H9 (cell line): ENCODE measurements around the gene NEAT1. TPM values are rescaled to one million over a fixed set of nuclear protein-coding genes. Genes with fewer than 3 reads are reported as not detected.

Experiments
- DNase-seq: peaks from one replicate; pipeline ENCODE4 v3.0.0-alpha.2; 2017
- H2AFZ ChIP-seq: one replicate; pipeline ENCODE4 v1.6.1; 2013; ENCODE audit warnings: mild to moderate bottlenecking, low read length, control low read depth, moderate library complexity
- H2AK5ac ChIP-seq: 2 replicates; pipeline ENCODE4 v1.6.1; 2013; ENCODE audit warnings: low read length, control low read depth, mixed read lengths; ENCODE audit not compliant: insufficient read length
- H2BK120ac ChIP-seq: one replicate; pipeline ENCODE4 v1.6.1; 2013; ENCODE audit warnings: low read depth, mild to moderate bottlenecking, low read length, control low read depth, inconsistent platforms; ENCODE audit not compliant: poor library complexity, severe bottlenecking
- H2BK12ac ChIP-seq: 2 replicates; pipeline ENCODE4 v1.6.1; 2013; ENCODE audit warnings: low read length, control low read depth, mixed read lengths, low read depth; ENCODE audit not compliant: insufficient read length
- H2BK15ac ChIP-seq: 2 replicates; pipeline ENCODE4 v1.6.1; 2013; ENCODE audit warnings: low read depth, low read length, control low read depth
- H2BK20ac ChIP-seq: one replicate; pipeline ENCODE4 v1.6.1; 2013; ENCODE audit warnings: low read depth, mild to moderate bottlenecking, low read length, control low read depth, inconsistent platforms; ENCODE audit not compliant: poor library complexity, severe bottlenecking
- H2BK5ac ChIP-seq: 2 replicates; pipeline ENCODE4 v1.6.1; 2013; ENCODE audit warnings: low read length, control low read depth, mixed read lengths; ENCODE audit not compliant: insufficient read length
- H3K14ac ChIP-seq: 2 replicates; pipeline ENCODE4 v1.6.1; 2013; ENCODE audit warnings: low read length, control low read depth; ENCODE audit not compliant: insufficient read depth
- H3K18ac ChIP-seq: 2 replicates; pipeline ENCODE4 v1.6.1; 2013; ENCODE audit warnings: low read depth, mild to moderate bottlenecking, mixed read lengths, low read length, control low read depth; ENCODE audit not compliant: insufficient read length
- H3K23ac ChIP-seq: 2 replicates; pipeline ENCODE4 v1.6.1; 2013; ENCODE audit warnings: low read length, control low read depth, mixed read lengths, low read depth; ENCODE audit not compliant: insufficient read length
- H3K23me2 ChIP-seq: 2 replicates; pipeline ENCODE4 v1.6.1; 2013; ENCODE audit warnings: low read depth, mild to moderate bottlenecking, mixed read lengths, low read length, control low read depth; ENCODE audit not compliant: insufficient read length, poor library complexity, severe bottlenecking
- H3K27ac ChIP-seq: 2 replicates; pipeline ENCODE4 v1.5.1; 2013; ENCODE audit warnings: low read length, control low read depth, mixed read lengths, low read depth; ENCODE audit not compliant: insufficient read length
- H3K27me3 ChIP-seq: 2 replicates; pipeline ENCODE4 v1.6.1; 2013; ENCODE audit warnings: low read length, control low read depth, inconsistent platforms; ENCODE audit not compliant: insufficient read depth
- H3K4ac ChIP-seq: 2 replicates; pipeline ENCODE4 v1.6.1; 2013; ENCODE audit warnings: low read depth, mild to moderate bottlenecking, control low read depth, inconsistent platforms, low read length, moderate library complexity
- H3K4me1 ChIP-seq: 2 replicates; pipeline ENCODE4 v1.6.1; 2013; ENCODE audit warnings: low read length, control low read depth, inconsistent platforms; ENCODE audit not compliant: insufficient read depth
- H3K4me2 ChIP-seq: 2 replicates; pipeline ENCODE4 v1.6.1; 2013; ENCODE audit warnings: low read length, control low read depth, mixed read lengths; ENCODE audit not compliant: insufficient read length, insufficient read depth
- H3K56ac ChIP-seq: 2 replicates; pipeline ENCODE4 v1.6.1; 2013; ENCODE audit warnings: low read depth, mild to moderate bottlenecking, mixed read lengths, low read length, control low read depth; ENCODE audit not compliant: insufficient read length
- H3K79me1 ChIP-seq: 2 replicates; pipeline ENCODE4 v1.6.1; 2013; ENCODE audit warnings: low read depth, mild to moderate bottlenecking, moderate library complexity, low read length, control low read depth, inconsistent platforms; ENCODE audit not compliant: insufficient read depth, poor library complexity, severe bottlenecking
- H3K79me2 ChIP-seq: 2 replicates; pipeline ENCODE4 v1.6.1; 2013; ENCODE audit warnings: low read length, control low read depth, inconsistent platforms; ENCODE audit not compliant: insufficient read depth
- H3K9ac ChIP-seq: 2 replicates; pipeline ENCODE4 v1.6.1; 2013; ENCODE audit warnings: low read length, control low read depth, mixed read lengths; ENCODE audit not compliant: insufficient read length; ENCODE audit errors: extremely low read depth
- H3K9me3 ChIP-seq: one replicate; pipeline ENCODE4 v1.6.1; 2013; ENCODE audit warnings: low read depth, low read length, inconsistent platforms; ENCODE audit not compliant: control insufficient read depth
- H3T11ph ChIP-seq: one replicate; pipeline ENCODE4 v1.6.1; 2013; ENCODE audit warnings: mild to moderate bottlenecking, low read length, control low read depth, inconsistent platforms
- H4K20me1 ChIP-seq: one replicate; pipeline ENCODE4 v1.6.1; 2013; ENCODE audit not compliant: control insufficient read depth, insufficient read length, insufficient read depth
- H4K5ac ChIP-seq: 2 replicates; pipeline ENCODE4 v1.6.1; 2013; ENCODE audit warnings: low read depth, mild to moderate bottlenecking, mixed read lengths, low read length, control low read depth; ENCODE audit not compliant: insufficient read length
- H4K8ac ChIP-seq: replicated peaks from 2 replicates; pipeline ENCODE4 v1.6.1; 2013; ENCODE audit warnings: low read length, control low read depth, mixed read lengths, low read depth; ENCODE audit not compliant: insufficient read length
- H4K91ac ChIP-seq: 2 replicates; pipeline ENCODE4 v1.6.1; 2013; ENCODE audit warnings: low read depth, mild to moderate bottlenecking, moderate library complexity, mixed read lengths, low read length, control low read depth; ENCODE audit not compliant: insufficient read length
- H3K27ac Mint-ChIP-seq, 3 experiments: 2 replicates in 2 of 3; 3 replicates in 1 of 3; pipeline ENCODE4 v1.8.0; 2020 to 2021; ENCODE audit warnings: mixed read lengths in 3 of 3, mild to moderate bottlenecking in 1 of 3, moderate library complexity in 1 of 3
- H3K27me3 Mint-ChIP-seq: 2 replicates; pipeline ENCODE4 v1.8.0; 2021; ENCODE audit warnings: low read depth, mild to moderate bottlenecking, moderate library complexity, mixed read lengths
- H3K36me3 Mint-ChIP-seq, 3 experiments: 2 replicates in 2 of 3; 3 replicates in 1 of 3; pipeline ENCODE4 v1.8.0; 2020 to 2021; ENCODE audit warnings: low read depth in 3 of 3, mixed read lengths in 3 of 3; ENCODE audit not compliant: insufficient read depth in 1 of 3
- H3K4me1 Mint-ChIP-seq, 2 experiments: 2 replicates each; pipeline ENCODE4 v1.8.0; 2020; ENCODE audit warnings: mixed read lengths in 2 of 2
- H3K4me3 Mint-ChIP-seq, 2 experiments: 2 replicates in 1 of 2; 3 replicates in 1 of 2; pipeline ENCODE4 v1.8.0; 2020 to 2021; ENCODE audit warnings: mild to moderate bottlenecking in 2 of 2, mixed read lengths in 2 of 2, moderate library complexity in 1 of 2
- H3K9me3 Mint-ChIP-seq, 2 experiments: 2 replicates in 1 of 2; 3 replicates in 1 of 2; pipeline ENCODE4 v1.8.0; 2020; ENCODE audit warnings: mild to moderate bottlenecking in 2 of 2, mixed read lengths in 2 of 2, moderate library complexity in 1 of 2
- WGBS: extraction: QIAGEN DNeasy Blood & Tissue Kit; methylation state at CpG from one replicate; pipeline ENCODE4 v1.1.7; 2013; ENCODE audit warnings: missing lambda C conversion rate, low lambda C conversion rate, mixed read lengths; ENCODE audit not compliant: insufficient read length; ENCODE audit errors: extremely low coverage; 5-methylcytosine and 5-hydroxymethylcytosine counted together
- total RNA-seq: library from RNA; stranded (reverse); gene quantifications from 2 replicates; pipeline ENCODE4 v1.2.1, GENCODE V29; 2021
- TF ChIP-seq, protein P1 (sequence below): fragments of 200-600 bp; sonication (generic); conservative IDR thresholded peaks from 3 replicates; pipeline ENCODE4 v1.8.0; 2021; ENCODE audit warnings: antibody characterized with exemption, mild to moderate bottlenecking

The NEAT1 gene
- total RNA-seq, 1 experiment from 2014 or later: 12.7 TPM

- H2BK15ac ChIP-seq: no peak overlapping the region
- no peak overlapping the region for H2AFZ ChIP-seq
- H2BK20ac ChIP-seq: no peak overlapping the region
- H4K91ac ChIP-seq: no peak overlapping the region
- H3K23me2 ChIP-seq: peaks cover 13% of the 10 kb centered on the region
- no peaks in the 10 kb centered on the region for H3K9me3 ChIP-seq
- H3K56ac ChIP-seq: no peak overlapping the region
- Mint-ChIP-seq H3K27ac (peak overlapping the region; percentile 91 to 98 (median 93); a peak in 5 of 7 replicates), H3K9me3 (no peaks in the 10 kb centered on the region; a peak in 2 of 5 replicates), H3K27me3 (peaks cover 5% of the 10 kb centered on the region), H3K4me3 (peak overlapping the region; percentile 74 to 80), H3K4me1 (peaks cover 82 to 91% of the 10 kb centered on the region in 2 experiments), H3K36me3 (no peaks in the 10 kb centered on the region)
- H2BK5ac ChIP-seq: peak overlapping the region; percentile 17
- H3K79me1 ChIP-seq: no peaks in the 10 kb centered on the region
- WGBS: no CpG with 5 or more reads among the region's 68 CpGs
- H2AK5ac ChIP-seq: no peak overlapping the region
- H3K27me3 ChIP-seq: no peaks in the 10 kb centered on the region
- H3K23ac ChIP-seq: no peak overlapping the region
- H3K79me2 ChIP-seq: peaks cover 2% of the 10 kb centered on the region; the same call in 1 of the 2 replicates
- H4K5ac ChIP-seq: no peak overlapping the region
- H4K20me1 ChIP-seq: peaks cover 2% of the 10 kb centered on the region
- H3K4me1 ChIP-seq: peaks cover 24% of the 10 kb centered on the region
- no peak overlapping the region for H4K8ac ChIP-seq
- peak; percentile 92 for DNase-seq
- TF ChIP-seq, protein P1, sequence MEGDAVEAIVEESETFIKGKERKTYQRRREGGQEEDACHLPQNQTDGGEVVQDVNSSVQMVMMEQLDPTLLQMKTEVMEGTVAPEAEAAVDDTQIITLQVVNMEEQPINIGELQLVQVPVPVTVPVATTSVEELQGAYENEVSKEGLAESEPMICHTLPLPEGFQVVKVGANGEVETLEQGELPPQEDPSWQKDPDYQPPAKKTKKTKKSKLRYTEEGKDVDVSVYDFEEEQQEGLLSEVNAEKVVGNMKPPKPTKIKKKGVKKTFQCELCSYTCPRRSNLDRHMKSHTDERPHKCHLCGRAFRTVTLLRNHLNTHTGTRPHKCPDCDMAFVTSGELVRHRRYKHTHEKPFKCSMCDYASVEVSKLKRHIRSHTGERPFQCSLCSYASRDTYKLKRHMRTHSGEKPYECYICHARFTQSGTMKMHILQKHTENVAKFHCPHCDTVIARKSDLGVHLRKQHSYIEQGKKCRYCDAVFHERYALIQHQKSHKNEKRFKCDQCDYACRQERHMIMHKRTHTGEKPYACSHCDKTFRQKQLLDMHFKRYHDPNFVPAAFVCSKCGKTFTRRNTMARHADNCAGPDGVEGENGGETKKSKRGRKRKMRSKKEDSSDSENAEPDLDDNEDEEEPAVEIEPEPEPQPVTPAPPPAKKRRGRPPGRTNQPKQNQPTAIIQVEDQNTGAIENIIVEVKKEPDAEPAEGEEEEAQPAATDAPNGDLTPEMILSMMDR: no peak
- peak overlapping the region; percentile 51 for H2BK12ac ChIP-seq
- H2BK120ac ChIP-seq: peak overlapping the region; percentile 85
- H3K27ac ChIP-seq: no peak overlapping the region
- peak overlapping the region; percentile 80 for H3K9ac ChIP-seq
- H3K14ac ChIP-seq: peak overlapping the region; percentile 93
- peak overlapping the region; percentile 93 for H3K18ac ChIP-seq
- peak overlapping the region; percentile 67 for H3K4me2 ChIP-seq
- H3K4ac ChIP-seq: peak overlapping the region; percentile 4; the same call in 1 of the 2 replicates
- H3T11ph ChIP-seq: no peak overlapping the region
Observed at GRCh38 chr11:65421794-65422632, 585 bp upstream of the NEAT1 start.
